Right renal pelvis (tissue), 4 donors: ENCODE measurements around the gene PRAMEF1. TPM values are rescaled to one million over a fixed set of nuclear protein-coding genes. Genes with fewer than 3 reads are reported as not detected.
A peak's percentile ranks its signal among the peaks of the same experiment; 100 is the strongest.
"Not testable (repeated sequence)": the region's sequence is repeated elsewhere in the genome, so short reads cannot be mapped to it uniquely, and the experiment has no call there.

ENCODE experiments used
- DNase-seq, 4 donors: peaks; one replicate each; pipeline ENCODE4 v3.0.0-alpha.2; 2013; ENCODE audit warnings: low read depth in 4 of 4, low spot score in 3 of 4, missing footprints in 1 of 4
- polyA plus RNA-seq, 4 donors: library from polyadenylated mRNA; unstranded; fragments of 120-200 nt; gene quantifications; one replicate each; pipeline ENCODE4 v1.2.1, GENCODE V29; 2013; ENCODE audit not compliant: insufficient read length in 4 of 4

Gene PRAMEF1, protein sequence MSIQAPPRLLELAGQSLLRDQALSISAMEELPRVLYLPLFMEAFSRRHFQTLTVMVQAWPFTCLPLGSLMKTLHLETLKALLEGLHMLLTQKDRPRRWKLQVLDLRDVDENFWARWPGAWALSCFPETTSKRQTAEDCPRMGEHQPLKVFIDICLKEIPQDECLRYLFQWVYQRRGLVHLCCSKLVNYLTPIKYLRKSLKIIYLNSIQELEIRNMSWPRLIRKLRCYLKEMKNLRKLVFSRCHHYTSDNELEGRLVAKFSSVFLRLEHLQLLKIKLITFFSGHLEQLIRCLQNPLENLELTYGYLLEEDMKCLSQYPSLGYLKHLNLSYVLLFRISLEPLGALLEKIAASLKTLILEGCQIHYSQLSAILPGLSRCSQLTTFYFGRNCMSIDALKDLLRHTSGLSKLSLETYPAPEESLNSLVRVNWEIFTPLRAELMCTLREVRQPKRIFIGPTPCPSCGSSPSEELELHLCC
- not detected for polyA plus RNA-seq

DNA sequence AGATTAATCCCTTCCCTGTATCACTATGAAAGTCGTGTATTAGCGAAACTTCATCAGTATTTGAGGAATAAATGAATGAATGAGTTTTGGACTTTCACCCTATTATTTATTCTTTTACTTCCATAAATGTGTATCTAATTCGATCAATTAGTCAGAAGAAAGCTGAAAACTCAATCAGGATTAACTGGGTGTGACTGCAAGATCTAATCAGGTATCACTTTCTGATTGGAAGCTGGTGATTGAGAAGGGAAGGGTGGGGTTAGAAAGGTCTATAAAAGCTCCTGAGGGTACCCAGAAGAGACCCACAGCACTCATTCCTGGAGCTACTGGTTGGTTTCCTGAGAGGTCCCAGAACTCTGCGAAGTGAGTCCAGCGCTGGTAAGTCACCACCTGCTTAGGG, at the start of gene PRAMEF1:
Gene PRAMEF1 (plus strand): TSS at position 301 of the 400 bp plus-strand sequence. CDS start 1,831 bp downstream, outside the sequence.
- DNase-seq: not testable (repeated sequence)

DNA sequence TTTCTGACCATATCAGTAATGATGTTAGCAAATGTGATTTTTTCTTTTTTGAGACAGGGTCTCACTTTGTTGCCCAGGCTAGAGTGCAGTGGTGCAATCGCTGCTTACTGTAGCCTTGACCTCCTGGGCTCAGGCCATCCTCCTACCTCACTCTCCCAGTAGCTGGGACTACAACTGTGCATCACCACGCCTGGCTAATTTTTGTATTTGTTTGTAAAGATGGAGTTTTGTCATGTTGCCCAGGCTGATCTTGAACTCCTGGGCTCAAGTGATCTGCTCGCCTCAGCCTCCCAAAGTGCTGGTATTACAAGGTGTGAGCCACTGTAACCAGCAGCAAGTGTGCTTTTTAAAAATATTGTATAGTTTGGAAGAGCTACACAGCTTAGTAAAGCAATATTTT, 49.3 kb upstream of the PRAMEF1 start:
- no peak for DNase-seq

DNA sequence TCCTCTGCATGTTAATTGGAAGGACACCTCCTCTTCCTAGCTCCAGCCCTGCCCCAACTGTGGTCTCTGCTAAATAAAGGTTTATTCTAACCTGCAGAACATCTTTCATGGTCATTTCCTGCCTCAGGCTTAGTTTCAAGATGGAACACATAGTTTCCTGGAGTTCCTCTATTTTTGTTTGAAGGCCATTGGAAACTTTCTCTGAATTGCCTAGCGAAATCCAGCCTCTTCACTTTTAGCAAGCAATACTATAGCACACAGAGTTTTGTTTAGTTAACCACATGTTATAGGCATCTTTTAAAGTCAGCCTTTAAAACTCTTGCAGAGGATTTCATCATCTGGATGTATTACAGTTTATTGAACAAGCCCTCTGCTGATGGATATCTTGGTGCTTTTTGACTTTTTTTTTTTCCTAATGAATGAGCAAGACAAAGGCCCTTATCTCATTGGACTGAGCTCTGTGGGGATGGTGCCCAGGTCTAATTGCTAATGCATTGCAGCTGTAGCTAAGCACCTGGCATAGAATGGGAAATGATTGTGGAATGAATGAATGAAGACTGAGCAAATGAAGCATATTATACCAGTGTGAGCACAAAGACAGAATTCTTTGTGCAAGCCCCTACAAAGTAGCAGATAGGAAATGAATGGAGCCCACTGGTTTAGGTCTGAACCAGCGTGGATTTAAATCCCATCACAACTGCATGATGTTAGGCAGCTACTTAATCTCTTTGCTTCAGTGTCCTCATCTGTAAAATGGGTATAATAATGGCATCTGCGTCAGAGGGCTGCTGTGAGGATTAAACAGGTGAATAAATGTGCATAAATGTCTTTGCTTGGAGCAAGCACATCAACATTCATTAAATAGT, 45.8 kb upstream of the PRAMEF1 start:
- DNase-seq: no peak

DNA sequence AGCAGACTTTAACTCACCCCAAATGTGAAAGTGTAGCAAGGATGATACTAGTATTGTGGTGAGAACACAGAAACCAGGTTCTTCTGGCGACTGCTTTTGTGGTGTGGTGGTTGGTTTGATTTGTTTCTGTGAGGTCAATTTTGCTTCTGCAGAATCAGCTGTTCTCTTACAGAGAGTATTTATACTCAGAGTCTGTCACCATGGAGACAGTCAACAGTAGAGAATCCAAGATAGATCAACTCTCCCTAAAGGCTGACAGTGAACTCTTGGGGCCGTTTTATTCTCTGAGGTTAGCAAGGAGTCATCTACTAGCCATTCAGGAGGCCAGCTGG, 45.2 kb upstream of the PRAMEF1 start, which contains the start of gene CFAP107:
Gene CFAP107 (plus strand): TSS at position 209 of the 332 bp plus-strand sequence. CDS start 231 bp downstream, outside the sequence.
- DNase-seq: peak in 2 of 4 donors; percentile 11 to 16

DNA sequence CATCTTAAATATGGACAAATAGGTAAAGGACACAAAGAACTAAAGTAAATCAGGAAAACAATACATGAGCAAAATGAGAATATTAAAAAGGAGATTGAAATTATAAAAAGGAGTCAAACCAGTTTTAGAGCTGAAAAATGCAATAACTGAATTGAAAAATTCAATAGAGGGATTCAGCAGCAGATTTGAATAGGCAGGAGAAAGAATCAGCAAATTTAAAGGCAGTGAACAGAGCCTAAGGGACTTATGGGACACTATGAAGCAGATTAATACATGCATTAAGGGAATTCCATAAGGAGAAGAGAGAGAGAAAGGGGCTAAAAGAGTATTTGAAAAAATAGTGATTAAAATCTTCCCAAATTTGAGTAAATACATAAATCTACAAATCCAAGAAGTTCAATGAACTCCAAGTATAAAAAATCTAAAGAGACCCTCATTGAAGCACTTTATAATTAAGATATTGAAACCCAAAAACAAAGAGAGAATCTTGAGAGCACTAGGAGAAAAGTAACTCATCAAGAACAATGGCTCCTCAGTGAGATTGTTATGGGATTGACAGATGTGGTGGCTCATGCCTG, 42.3 kb upstream of the PRAMEF1 start:
- no peak for DNase-seq

DNA sequence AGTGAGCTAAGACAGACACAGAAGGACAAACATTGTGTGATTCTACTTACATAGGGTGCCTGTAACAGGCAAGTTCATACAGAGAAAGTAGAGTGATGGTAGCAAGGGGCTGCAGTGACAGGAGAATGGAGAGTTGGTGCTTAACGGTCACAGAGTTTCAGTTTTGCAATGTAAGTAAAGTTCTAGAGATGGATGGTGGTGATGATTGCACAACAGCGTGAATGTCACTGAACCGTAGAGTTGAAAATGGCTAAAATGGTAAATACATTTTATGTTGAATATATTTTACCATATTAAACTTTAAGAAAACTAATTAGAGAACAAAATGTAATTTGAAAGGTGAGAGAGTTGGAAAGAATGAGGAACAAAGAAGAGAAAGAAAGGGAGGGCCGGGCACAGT, 36.5 kb upstream of the PRAMEF1 start:
- DNase-seq: no peak

DNA sequence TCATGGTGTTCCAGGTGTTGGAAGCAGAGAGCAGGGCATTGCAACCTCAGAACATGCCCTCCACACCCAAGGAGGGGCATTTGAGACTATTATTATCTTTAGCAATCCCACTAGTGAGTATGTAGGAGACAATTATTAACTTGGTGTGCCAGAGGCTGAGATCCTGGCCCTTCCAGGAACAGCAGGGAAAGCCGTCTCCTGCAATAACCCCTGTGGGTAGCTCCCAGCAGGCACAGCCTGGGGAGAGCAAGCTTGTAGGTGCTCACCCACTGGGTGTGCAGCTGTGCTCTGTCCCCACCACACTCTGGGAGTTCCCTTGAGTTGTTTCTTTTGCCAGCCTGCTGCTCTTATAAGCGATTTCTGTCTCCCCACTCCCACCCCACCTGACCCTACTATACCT, 34.9 kb upstream of the PRAMEF1 start:
- no peak for DNase-seq

DNA sequence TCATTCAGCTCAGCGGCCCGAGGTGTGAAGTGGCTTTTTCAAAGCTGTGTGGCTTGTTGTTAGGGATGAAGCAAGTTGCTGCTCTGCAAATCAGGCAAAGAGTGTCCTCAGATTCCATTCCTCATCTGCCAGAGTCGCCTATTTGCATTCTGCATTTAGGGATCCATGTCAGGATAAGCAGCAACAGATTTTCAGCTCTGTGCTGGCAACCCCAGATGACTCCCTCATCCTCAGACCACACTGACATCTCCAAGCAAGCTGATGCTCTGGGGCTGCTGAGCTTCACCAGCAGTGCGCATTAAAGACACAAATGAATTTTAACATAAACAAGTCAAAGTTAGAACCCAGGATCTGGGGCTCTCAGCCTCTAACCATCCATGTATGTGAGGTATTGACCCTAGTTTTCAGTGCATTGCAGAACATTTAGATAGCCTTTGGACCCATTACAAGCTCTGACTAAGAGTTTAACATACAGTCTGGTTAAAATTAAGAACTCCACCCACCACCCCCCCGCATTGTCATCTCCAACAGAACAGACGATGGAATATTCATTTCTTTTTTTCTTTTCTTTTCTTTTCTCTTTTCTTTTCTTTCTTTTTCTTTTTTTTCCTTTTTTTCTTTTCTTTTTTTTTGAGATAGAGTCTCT, 34.3 kb upstream of the PRAMEF1 start:
- DNase-seq: no peak

DNA sequence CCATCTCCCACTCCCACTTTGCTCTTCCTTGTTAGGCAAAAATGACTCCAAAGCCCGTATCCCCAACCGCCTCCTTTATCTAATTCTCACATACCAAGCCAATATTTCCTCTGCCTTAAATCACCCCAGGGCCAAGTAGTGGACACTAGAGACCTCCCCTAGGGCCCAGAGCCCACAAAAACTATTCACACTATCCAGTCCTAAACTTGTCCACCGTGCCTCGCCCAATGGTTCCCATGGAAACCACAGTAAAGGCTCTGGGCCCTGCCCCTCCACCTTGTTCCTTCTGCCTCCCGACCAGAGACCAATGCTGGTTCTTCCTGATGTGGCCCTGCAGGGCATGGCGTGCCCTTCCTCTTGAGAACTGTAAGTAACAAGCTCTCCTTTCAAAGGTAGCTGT, 33.4 kb upstream of the PRAMEF1 start:
- DNase-seq: no peak

DNA sequence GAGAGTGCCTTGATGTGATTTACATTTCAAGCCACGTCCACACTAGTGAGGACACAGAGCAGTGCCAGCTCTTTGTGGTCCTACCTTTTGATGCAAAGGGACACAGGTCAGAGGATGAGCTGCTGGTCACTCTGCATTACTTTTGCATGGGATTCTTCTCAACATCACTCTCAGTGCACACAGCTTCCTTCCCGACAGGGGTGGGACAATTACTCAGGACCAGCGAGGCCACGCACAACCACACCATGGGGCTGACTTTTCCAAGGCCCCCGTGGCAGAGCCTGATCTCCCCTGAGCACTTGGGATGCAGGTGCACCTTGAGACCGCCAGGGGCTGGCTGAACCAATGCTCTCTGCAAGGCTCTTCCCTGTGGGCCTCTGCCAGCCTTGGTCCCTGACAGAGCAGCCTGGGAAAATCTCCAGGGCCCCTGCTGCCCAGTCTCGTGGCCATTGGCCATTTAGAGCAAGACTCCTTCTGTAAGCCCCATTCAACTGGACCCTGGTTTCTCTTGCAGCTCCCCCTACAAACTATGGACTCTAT, 30.9 kb upstream of the PRAMEF1 start:
- DNase-seq: no peak

DNA sequence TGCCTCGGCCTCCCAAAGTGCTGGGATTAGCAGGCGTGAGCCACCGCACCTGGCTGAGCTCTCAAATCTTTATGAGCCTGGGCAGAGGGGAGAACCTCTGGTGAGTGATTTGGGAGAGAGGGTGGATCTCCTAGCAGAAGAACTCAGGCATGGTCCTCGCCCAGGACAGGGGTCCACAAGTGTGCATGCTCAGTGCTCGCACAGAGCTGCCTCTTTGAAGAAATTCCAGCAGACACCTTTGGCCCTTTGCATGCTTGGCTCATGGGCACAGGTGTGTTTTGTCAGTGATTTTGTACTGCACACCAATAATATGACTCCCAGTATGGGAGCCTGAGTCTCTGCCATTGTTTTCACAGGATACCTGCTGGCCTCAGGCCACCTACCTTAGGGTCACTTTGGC, 29.4 kb upstream of the PRAMEF1 start:
- DNase-seq: no peak

DNA sequence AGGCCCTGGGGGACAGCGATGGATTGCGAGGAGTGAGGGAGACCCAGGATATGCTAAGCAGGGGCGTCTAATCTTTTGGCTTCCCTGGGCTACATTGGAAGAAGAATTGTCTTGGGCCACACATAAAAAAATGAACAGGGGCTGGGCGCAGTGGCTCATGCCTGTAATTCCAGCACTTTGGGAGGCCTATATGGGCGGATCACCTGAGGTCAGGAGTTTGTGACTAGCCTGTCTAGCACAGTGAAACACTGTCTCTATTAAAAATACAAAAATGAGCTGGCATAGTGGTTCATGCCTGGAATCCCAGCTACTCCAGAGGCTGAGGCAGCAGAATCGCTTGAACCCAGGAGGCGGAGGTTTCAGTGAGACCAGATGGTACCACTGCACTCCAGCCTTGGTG, 28.4 kb upstream of the PRAMEF1 start:
- no peak for DNase-seq

DNA sequence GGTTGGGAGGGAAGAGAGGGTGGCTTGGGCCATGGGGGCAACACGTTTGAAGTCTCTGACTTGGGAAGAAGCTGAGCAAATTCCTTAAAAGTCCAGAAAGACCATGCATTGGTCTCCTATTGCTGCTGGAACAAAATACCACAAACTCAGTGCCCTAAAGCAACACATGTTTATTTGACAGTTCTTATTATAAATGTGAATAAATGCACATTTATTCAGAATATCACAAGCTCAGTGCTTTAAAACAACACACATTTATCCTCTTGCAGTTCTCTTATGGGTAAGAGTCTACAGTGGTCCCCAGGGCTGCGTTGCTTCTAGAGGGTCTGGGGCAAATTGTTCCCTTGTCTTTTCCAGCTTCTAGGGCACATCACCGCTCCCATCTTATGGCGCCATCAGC, 27.7 kb upstream of the PRAMEF1 start:
- no peak for DNase-seq

DNA sequence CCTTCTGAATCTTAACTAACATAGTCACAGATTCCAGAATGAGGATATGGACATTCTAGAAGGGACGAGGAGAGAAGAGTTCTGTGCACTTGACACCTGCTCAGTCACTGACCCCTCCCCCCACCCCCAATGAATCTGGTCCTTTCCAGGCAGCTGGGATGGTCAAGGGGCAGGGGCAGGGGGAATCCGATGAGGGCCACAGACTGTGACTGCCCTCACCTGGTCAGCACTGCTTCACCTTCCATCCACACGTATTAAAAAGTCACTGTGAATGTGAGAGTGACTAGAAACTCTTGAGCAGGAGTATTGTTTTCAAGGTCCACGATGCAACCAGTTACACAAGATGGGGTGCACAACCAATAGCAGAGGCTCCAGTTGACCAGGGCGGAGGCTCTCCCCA, 27.2 kb upstream of the PRAMEF1 start:
- DNase-seq: no peak

DNA sequence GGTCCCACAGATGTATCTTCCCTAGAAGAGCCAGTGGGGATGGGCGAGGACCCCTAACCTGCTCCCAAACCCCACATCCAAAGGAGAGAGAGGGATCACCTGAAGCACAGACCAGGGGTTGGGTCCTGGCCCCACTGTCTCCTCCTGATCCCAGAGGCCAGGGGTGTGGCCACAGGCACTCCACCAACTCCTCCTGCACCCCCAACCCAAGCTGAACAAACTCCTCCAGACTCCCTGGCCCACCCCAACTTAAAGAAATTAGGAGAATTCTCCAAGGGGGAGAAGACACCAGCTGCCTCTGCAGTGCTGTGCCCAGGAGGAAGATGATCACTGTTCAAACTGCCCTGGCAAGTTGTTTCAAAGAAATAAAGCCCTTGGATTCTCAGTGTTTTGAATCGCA, 22.2 kb upstream of the PRAMEF1 start:
- no peak for DNase-seq

DNA sequence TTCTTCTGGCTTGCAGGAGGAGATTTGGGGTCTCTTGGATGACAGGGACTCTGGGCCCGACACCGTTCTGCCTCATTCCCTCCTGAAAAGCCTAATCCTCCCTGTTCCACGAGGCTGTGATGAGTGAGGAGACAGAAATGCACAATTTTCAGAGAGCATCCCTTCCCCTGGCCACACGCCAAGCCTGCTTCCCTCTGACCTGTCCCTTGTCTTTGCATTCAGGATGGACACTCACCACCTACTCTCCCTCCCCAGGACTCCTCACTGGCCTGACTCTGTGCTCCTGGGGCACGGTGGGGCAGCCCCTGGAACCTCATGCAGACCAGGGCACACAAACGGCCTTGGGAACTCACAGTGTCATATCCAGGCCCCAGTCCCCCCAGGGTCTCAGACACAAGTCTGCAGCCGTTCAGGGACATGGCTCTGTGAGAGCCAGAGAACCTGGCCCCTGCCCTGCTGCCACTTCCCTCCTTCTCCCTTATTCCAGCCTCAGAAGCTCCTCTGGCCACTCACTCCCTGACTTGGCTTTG, 21.2 kb upstream of the PRAMEF1 start:
- DNase-seq: no peak

DNA sequence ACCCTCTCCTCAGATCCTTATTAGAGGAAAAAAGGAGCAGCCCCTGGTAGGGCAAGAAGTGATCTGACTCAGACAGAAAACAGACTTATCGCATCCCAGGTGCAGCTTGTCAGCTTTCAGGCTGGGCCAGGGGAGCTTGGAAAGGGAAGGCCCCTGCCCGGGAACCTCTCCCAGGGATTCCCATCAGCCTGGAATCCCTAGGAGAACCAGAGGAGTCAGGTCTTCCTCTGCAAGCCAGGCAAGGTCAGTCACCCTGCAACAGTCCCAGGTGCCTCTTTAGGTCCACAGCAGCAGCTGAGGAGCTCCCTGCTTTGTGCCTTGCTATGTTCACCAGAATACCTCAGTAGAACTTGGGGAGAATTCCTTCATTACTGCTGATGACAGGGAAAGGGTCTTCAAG, 20.6 kb upstream of the PRAMEF1 start:
- no peak for DNase-seq

DNA sequence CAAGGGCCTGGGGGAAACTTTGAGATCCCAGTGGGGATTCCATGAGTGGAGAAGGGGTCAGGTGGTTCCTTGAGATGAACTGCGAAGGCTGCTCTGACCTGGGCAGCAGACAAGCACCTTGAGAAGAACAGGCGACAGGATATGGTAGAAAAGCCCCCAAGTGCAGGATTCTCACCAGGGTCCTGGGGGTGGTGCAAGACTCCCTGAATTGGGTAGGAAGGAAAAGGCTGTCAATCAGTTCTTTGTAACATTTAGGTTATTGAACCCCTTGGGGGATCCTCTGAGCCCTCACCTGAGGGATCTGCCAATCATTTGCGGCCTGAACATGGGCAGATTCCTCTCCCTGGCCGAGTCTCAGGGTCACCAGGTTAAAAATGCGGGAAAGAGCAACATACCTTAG, 20.0 kb upstream of the PRAMEF1 start:
- no peak for DNase-seq

DNA sequence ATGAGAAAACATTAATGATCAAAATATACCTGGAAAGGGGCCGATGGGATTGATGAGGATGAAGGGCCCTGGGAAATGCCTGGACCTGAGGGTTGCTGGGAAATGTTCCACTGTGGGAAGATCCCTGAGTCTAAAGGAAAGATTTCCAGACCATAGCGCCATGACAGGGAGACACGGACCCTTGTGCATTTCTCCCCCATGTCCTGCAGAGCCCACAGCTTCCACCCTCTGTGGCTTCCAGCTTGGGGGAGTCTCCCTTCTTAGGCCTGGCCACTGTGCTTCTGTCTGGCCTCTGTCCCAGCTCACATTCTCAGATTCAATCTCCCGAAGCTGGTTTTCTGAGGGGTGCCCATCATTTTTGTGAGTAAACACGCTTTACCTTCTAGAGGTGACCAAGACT, 18.7 kb upstream of the PRAMEF1 start:
- no peak for DNase-seq

DNA sequence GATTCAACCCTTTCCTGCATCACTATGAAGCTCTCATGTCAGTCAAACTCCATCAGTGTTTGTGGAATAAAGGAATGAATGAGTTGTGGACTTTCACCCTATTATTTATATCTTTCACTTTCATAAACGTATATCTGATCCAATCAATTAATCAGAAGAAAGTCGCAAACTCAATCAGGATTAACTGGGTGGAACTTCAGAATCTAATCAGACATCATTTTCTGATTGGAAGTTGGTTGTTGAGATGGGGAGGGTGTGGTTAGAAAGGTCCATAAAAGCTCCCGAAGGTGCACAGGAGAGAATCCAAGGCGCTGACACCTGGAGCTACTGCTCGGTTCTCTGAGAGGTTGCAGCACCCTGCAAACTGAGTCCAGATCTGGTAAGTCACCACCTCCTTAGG, 17.8 kb upstream of the PRAMEF1 start, which contains the start of gene PRAMEF12:
Gene PRAMEF12 (plus strand): TSS at position 301 of the 400 bp plus-strand sequence. CDS start 1,130 bp downstream, outside the sequence.
- no peak for DNase-seq
